ENCODE measurements around the gene PKN2.

PKN2 gene

DNA sequence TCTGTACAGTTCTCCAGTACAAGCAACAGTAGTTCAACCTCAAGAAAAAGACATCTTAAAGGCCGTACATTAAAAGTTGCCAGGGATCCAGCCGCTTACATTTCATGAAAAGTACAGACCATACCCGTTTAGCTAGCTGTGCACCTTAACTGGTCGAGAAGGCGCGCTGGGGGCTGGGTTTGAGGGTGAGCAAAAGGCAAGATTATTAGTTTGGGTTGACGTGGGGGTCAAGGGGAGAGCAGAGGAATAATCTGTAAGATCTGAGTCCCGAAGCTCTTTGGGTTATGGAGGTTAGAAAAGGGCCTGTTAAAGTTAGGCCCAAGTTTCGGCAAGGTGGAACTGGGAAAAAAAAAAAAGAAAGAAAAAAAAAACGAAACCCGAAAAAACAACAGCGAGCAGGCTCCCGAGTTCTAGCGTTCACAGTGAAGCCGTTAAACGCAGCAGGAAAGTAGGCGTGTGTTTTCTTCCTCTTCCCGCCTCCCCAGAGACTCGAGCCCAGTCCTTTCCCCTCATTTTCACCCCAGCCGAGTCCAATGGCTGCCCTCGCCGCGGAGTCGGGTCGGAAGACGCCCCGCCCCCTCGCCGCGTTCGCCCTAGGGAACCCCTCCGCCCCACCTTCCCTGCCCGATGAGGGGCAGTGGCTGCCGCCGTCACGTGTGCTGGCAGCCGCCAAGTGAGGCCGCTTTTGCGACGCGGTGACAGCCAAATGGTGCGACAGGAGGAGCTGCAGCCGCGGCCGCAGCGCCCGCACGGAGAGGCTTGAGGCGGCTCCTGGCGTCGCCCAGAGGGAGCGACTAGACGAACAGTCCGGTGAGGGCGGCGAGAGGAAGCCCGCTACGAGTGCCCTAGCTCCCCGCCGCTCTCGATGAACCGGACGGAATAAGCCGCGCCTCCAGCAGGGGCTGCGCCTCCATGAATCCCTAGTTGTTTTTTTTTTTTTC is at the start of gene PKN2:
Gene PKN2, plus strand, starts transcription at position 733 of the 941 bp plus-strand sequence. CDS start 308 bp downstream, outside the sequence.
- peak; percentile 98 for DNase-seq (ENCODE audit: low spot score)

DNA sequence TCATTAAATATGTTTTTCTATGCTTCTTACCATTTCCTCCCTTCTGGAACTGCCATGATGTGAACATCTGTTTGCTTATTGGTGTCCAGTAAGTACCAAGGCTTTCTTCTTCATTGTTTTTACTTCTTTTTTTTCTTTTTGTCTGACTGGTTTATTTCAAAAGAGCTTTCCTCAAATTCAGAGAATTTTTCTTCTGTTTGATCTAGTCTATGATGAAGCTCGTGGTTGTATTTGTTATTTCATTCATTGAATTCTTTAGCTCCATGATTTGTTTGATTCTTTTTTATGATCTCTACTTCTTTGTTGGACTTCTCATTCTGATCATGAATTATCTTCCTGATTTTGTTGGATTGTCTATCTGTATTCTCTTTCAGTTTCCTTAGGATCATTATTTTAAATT is 49.5 kb upstream of the PKN2 start:
- DNase-seq (ENCODE audit: low spot score) = no peak

DNA sequence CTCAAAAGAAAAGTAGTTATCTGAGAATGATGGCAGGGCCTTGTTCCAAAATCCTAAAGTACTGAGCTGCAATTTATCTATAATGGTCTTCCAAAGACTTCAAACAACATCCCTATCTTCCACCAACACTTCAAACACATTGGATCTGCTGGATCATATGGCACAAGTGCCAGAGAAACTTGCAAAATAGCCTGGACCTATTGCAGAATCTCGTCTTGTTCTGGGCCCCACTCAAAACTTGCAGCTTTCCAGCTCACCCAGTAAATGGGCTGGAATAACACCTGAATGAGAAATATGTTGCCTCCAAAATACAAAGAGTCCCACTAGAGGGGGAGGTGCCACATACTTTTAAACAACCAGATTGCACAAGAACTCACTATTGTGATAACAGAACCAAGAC is 44.0 kb upstream of the PKN2 start:
- no peak for DNase-seq (ENCODE audit: low spot score)

DNA sequence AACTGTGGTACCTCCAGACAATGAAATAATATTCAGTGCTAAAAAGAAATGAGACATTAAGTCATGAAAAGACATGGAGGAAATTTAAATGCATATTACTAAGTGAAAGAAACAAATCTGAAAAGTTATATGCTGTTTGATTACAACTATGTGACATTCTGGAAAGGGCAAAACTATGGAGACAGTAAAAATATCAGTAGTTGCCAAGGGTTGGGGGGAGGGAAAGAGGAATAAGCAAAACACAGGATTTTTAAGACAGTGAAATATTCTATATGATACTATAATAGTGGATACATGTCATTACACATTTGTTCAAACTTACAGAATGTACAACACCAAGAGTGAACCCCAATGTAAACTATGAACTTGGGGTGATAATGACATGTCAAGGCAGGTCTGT is 38.2 kb upstream of the PKN2 start:
- no peak for DNase-seq (ENCODE audit: low spot score)

DNA sequence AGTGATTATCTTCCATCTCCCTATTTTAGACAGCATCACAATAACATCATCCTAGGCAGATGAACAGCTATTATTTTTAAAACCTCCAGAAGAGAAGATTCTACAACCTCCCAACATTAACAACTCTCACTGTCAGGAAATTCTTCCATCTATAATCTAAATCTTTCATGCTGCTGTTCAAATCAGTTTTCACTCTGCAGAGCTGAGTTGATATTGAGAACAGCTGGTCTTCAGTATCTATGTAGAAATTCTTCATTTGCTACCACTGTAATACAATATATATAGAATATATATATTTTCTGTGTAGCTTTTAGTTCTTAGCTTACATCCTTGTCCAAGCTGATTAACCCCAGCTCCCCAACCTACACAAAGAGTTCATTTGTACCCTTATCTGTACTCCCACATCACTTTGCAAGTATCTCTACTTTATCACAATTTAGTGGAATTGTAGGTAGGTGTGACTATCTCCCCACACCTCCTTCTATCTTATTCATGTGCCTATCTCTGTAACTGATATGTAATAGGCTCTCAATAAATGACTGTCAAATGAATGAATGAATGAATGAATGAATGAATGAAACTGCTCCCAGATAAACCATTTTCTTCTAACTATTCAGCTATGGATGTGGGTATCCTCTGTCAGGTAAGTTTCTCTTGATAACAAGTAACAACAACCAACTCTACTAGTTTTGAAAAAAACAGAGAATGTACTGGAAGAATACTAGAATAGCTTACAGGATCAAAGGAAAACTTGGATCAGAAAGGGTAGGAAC is 37.4 kb upstream of the PKN2 start:
- no peak for DNase-seq (ENCODE audit: low spot score)

DNA sequence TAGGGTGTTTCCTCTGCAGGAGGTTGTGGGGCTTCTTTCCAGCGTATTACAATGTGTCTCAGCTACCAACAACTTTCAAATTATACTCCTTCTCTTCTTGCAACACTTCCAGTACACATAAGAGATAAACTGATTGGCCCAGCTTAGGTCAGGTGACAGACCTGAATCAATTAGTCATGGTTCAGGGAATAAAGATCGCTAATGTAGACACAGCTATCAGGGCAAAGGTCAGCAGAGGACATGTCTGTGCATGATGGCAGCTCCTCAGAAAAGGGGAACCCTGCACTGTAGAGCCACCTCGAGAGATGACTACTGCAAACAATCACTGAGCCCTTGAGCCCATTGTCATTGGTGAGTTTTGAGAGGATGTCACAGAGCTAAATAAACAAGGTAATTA is 36.8 kb upstream of the PKN2 start:
- DNase-seq (ENCODE audit: low spot score) = no peak

DNA sequence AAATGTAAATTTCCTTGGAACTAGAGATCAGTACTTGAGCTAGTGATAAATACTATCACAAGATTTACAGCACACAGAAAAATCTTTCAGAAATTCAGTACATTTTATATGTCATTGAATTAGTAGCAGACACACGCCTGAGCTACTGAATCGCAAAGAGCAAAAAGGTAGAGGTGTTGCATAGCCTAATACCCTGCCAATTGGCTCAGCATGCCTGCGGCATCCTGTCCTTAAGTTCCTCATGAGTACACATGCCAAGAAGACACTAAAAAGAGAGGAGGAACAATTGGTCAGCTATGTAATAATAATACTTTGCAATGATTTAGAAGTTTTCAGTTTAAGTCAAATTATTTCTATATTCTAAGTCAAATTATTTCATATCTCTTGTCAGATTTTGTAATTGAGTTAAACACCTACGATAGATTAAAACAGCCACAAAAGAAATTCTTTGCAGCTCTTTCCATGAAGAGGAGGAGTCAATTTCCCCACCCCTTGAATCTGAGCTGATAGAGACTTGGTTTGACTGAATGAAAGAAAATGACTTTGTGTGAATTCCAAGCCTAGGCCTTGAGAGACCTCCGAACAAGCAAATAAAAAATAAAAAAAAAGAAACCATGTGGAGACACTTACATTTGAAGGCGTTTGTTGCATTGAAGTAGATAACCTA is 36.2 kb upstream of the PKN2 start:
- no peak for DNase-seq (ENCODE audit: low spot score)

DNA sequence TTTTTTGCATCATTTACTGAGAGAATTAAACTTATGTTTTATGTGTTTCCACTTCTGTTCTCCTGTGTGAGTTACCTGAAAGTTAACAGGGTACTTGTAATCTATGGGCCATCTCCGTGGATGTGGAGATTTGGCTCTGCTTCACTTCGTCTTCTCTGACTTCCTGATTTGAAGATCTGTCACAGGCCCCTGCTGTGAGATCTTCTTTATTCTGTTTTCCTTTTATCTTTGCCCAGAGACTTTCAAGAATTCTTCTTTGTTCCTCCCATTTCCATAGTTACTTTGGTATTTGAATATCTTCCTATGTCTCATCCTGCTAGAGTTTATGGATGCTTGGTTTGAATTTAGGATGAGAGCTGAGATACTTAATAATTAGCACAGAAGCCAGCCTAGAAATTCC is 35.4 kb upstream of the PKN2 start:
- DNase-seq (ENCODE audit: low spot score) = no peak

DNA sequence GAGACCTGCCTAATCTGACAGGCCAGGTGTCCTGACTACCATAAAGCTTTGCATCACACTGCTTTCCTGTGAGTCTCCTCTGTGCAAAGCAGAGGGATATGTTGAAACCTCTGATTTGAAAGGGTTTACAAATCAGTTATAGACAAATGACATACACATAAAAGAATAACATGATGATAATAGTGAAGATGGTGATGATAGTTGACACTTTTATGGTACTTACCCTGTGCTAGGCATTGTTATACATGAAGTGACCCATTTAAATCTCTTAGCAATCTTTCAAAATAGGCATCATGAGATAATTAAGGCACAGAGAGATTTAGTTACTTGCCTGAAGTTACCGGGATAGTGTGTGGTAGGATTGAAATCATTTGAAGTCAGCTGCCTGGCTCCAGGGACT is 34.1 kb upstream of the PKN2 start:
- DNase-seq (ENCODE audit: low spot score) = no peak

DNA sequence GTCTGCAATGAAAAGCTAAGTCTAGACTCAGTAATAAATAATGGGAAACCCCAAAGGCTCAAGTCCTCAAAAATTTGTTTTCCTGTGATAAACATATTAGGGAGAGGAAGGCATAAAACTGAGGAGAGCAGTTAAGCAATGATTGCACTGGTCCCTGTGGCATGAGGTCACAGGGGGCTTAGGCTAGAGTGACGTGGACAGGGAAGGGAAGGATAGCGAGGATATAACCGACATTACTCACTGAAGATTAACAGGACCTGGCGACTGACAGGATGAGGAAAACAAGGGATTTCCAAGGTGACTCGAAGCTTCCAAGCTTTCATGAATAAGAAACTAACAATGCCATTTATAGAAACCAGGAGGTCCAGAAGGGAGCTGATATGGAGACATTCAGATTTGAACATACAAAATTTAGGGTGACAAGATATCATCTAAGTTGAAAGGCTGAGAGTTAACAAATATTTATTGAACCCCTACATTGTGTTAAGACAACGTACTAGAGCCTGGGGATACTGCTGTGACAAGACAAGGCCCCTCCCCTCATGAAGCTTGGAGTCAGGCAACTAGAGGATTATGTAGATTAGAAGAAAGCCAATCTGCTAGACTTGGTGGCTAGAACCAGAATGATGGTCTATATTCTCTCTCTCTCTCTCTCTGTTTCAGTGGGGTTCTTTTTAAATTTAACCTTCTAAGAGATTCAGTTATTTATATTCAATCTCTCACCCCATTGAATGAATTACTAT is 33.2 kb upstream of the PKN2 start:
- no peak for DNase-seq (ENCODE audit: low spot score)

DNA sequence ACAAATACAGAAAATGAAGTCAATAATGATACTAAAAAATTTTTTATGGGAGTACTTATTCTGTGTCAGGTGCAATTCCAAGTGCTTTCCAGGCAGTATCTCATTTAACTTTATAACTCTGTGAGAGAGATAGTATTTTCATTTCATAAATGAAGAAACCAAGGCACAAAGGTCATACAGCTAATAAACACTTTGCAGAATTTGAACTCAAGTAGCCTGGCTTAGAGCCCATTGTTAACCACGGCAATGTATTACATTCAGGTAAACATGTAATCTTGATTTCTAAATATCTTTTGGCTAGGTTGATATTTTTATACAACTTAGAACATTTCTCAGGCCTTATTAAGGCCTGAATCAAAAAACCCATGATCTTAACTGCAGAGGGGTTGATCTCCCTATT is 28.9 kb upstream of the PKN2 start:
- no peak for DNase-seq (ENCODE audit: low spot score)

DNA sequence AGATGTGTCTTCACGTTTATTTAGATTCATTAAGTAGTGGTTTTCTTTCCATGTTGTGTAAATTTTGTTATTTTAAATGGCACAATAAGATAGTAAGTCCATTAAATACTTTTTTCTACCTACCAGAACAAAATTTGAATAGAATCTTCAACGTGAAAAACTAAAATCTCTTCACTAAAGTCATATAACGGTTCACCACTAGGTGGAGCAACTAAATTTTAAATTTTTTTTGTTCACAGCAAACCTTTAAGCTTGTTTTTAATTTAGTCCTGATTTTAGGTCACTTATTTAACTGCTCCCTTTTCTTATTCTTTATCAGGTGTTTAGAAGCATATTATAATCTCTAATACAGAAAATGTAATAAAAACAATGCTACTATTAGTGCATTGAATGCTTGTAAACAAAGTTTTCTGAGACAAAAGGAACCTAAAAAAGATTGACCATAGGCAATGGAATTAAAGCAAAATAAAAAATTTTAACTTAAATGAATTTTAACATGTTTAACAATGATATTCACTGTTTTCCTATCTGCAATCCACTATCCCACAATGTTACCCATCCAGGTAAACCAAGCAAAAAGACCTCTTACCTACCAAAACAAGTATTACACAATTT is 28.3 kb upstream of the PKN2 start:
- peak; percentile 77 for DNase-seq (ENCODE audit: low spot score)

DNA sequence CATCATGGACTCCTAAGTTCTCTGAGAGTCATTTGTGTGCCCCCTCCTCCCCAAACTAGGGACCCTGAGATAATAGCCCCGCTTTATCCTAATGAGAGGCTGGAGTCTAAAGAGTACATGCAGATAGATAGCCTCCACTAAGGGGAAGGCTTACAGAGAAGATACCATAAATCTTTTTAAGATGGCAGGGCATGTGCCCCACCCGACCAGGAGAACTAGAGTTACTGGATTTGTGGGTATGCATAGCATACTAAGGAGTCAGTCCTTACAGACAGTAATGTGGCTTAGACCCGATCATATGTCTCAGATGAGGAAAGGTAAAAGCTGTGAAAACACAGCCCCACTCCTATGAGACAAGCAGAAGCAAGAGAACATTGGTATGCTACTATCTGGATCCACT is 25.7 kb upstream of the PKN2 start:
- DNase-seq (ENCODE audit: low spot score) = no peak

DNA sequence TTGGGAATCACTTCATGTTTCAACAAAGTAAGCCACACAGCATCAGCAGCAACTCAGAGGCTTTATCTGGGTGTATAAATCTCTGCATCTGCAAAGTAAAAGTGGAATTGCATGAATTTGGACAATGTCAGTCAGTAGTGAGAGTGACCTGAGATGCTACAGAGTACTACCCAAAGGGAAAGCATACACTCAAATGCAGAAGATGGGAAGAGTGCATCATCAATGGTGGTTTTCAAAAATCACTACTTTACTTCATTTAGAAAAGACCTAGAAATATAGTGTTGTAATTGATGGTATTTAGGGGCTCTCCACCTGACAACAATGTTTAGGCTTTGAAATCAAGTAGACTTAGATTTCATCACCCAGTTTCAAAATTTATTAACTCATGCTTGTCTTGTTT is 24.5 kb upstream of the PKN2 start:
- DNase-seq (ENCODE audit: low spot score) = no peak

DNA sequence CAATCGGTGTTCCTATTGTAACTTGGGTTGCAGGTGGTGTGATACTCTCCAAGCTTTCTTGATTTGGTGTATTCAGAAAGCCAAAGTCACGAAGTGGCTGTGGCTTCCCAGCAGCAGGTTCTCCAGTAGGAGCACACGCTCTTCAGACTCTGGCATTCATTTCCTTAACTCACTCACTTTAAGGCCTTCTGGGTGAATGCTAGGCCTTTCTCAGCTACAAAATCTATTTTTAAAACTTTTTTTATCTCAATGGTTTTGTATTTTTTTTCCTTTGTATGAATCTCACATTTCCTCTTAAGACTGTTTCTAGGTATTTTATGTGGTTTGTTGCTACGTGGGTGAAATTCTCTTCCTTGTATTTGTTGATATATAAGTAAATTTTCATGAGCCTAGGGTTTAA is 22.9 kb upstream of the PKN2 start:
- no peak for DNase-seq (ENCODE audit: low spot score)

DNA sequence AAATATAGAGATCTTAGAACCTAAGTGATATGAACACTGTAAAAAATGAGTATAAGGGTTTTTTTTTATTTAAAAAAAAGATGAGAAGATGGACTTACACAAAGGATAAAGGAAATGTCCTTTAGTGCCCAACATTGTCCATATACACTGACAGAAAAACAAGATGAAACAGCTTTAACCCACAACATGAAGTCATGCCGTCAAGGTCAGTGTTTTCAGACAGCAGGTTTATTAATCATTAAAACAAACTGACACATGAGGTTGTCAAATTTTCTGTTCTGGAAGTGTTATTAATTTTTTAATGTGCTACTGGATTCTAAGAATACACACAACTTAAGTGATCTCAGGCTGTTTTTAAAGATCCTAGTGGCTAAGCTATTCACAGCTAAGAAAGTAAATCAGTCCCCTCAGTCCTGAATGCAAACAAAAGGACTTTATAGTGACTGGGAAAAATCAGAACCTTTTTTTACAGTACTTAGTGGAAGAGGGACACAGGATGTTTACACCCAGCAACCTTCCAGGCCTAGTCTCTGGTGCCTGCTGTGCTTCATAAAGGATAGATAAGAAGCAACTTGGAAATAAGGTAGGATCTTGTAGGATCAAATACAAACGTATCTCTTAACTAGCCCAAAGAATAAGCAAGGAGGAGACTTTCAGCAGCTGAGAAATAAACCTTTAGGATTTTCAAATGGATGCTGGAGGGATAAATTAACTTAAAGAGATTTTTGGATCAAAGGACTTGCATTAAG is 21.9 kb upstream of the PKN2 start:
- no peak for DNase-seq (ENCODE audit: low spot score)

DNA sequence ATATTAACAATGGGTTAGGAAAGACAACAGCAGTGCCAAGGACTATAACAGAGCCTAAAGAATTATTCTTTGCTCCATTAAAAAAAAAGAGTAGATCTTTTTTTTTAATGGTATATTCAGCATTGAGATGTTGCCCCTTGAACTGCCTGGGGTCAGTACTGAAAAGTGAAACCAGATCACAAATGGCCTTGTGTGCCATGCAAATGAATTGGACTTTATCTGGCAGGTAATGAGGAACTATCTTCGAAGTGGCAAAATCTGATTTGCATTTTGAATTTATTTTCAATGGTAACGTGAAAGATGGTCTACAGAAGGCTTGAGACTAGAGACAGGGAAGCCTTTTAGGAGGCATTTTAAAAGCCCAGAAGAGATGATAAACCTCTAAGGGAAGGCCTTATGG is 21.4 kb upstream of the PKN2 start:
- no peak for DNase-seq (ENCODE audit: low spot score)

DNA sequence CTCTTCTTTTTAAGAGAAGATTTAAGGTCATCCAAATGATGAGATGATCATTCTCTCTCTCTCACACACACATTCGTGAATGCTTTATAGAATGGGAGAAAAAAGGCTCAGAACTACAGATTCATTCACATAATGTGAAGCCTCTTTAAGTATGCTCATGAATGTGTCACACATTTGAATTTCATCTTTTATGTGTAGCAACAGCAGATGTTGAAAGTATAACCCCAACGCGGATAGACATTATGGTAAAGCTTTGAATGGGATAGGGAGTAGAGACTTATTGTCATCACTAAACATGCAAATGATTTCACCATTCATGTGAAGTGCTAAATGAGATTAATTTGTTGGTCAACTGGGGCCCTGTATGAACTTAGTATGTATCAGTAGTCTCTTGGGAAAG is 15.7 kb upstream of the PKN2 start:
- no peak for DNase-seq (ENCODE audit: low spot score)

DNA sequence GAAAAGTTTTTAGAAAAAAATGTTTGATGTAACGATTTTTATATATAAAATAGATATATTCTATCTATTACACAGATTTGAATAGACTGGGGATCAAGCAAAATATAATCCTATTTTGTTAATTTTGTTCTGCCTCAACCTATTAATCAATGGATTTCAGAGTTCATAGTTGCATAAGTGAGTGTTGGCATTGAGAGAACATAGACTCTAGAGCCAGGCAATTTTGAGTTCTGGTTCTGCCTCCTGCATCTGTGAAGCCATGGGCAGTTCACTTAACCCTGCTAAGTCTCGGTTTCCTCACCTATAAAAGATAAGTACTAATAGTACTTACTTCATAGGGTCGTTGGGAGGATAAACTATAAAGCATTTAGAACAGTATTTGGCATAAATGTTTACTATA is 13.6 kb upstream of the PKN2 start:
- DNase-seq (ENCODE audit: low spot score) = no peak

DNA sequence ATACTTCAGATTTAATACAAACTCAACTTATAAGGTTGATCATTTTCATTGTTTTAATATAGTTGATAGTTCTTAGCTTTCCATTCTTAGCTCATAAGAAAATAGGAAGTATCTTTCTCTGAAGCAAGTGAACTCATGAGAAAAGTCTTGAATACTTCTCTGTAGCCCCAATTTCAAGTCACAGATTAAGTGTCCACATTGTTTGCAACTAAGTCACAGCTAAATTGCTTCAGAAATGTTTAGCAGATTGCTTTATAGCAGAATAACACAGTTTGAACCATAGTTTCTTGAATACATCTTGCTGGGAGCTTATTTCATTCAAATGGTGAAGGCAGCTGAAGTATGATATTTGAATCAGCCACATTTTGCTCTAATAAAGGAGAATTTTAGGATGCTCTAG is 10.6 kb upstream of the PKN2 start:
- no peak for DNase-seq (ENCODE audit: low spot score)

DNA sequence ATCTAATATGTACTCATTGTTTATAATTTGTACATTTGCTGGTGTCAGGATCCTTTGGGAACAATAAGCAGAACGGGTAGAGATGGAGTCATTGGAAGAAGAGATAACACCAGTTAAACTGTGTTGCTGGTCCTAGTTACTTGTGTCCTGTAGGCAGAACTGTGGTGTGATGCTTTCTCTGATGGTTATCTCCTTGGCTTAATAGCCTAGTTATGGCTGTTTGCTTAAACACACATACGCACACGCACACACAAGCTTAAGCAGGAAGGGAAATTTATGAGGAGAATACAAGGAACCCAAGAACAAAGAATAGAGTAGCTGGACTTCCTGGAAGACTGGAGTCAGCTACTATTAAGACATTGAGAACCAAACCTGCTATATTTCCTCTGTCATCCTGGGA is 5.7 kb upstream of the PKN2 start:
- DNase-seq (ENCODE audit: low spot score) = no peak

Measured in hematopoietic multipotent progenitor cell treated with erythropoietin and hydrocortisone succinate and interleukin-3 and kit ligand, for 17 days (in vitro differentiated cells).